Right lobe of liver (tissue), 4 donors: ENCODE data around the gene FYB1.

Experiments used
- CTCF ChIP-seq, 4 donors: fragments of 200-600 bp in 3 of 4; fragments of 450-650 bp in 1 of 4; IDR thresholded peaks; one replicate each; pipeline versions ENCODE4 v1.5.1 to v1.8.0; 2016 to 2022; ENCODE audit warnings: antibody characterized with exemption in 4 of 4, mild to moderate bottlenecking in 2 of 4
- POLR2A ChIP-seq: fragments of 450-650 bp; IDR thresholded peaks from one replicate; pipeline ENCODE4 v1.6.1; 2017; ENCODE audit warnings: antibody characterized with exemption, mild to moderate bottlenecking
- donor health status: DM: no; HTN: no; CAD: no.
- donor health status: DM: no; HTN: no; CAD: no.
- donor health status: DM: no; HTN: yes; CAD: no.

- TF ChIP-seq CTCF (IDR thresholded peaks at IDR 0.05): no peak
- no peak for TF ChIP-seq POLR2A
Observed at GRCh38 chr5:39143151-39143860, 76.1 kb downstream of the FYB1 start.
